Hepatocyte (in vitro differentiated cells): ENCODE results near the gene DGKG. TPM values are rescaled to one million over a fixed set of nuclear protein-coding genes. Genes with fewer than 3 reads are reported as not detected.

Experiments used
- DNase-seq: peaks from one replicate; pipeline ENCODE4 v3.0.0-alpha.2; 2016; ENCODE audit warnings: low spot score
- H2AFZ ChIP-seq: fragments of 200-600 bp; sonication (generic); 2 replicates; pipeline ENCODE4 v1.6.0; 2016; ENCODE audit warnings: antibody characterized with exemption, mild to moderate bottlenecking
- H3K27ac ChIP-seq: fragments of 200-600 bp; sonication (generic); 2 replicates; pipeline ENCODE4 v1.5.1; 2016; ENCODE audit warnings: mild to moderate bottlenecking
- H3K27me3 ChIP-seq: fragments of 200-600 bp; sonication (generic); 2 replicates; pipeline ENCODE4 v1.6.1; 2016
- H3K36me3 ChIP-seq: fragments of 200-600 bp; sonication (generic); replicated peaks from 2 replicates; pipeline ENCODE4 v1.5.1; 2016; ENCODE audit warnings: low read depth; ENCODE audit not compliant: insufficient read depth
- H3K4me1 ChIP-seq: fragments of 200-600 bp; sonication (generic); 2 replicates; pipeline ENCODE4 v1.5.1; 2016; ENCODE audit warnings: mild to moderate bottlenecking, moderate library complexity; ENCODE audit not compliant: insufficient read depth
- H3K4me2 ChIP-seq: fragments of 200-600 bp; sonication (generic); 2 replicates; pipeline ENCODE4 v1.6.0; 2016
- H3K4me3 ChIP-seq: fragments of 200-600 bp; sonication (generic); 2 replicates; pipeline ENCODE4 v1.5.1; 2016; ENCODE audit warnings: mild to moderate bottlenecking
- H3K79me2 ChIP-seq: fragments of 200-600 bp; sonication (generic); 2 replicates; pipeline ENCODE4 v1.6.0; 2017; ENCODE audit warnings: mild to moderate bottlenecking
- H3K9me2 ChIP-seq: fragments of 200-600 bp; sonication (generic); replicated peaks from 2 replicates; pipeline ENCODE4 v1.6.0; 2017; ENCODE audit warnings: mild to moderate bottlenecking; ENCODE audit not compliant: insufficient read depth
- H3K9me3 ChIP-seq: fragments of 200-600 bp; sonication (generic); 2 replicates; pipeline ENCODE4 v1.5.1; 2016; ENCODE audit warnings: low read depth, mild to moderate bottlenecking
- H4K20me1 ChIP-seq: fragments of 200-600 bp; sonication (generic); 2 replicates; pipeline ENCODE4 v1.6.0; 2016; ENCODE audit warnings: mild to moderate bottlenecking; ENCODE audit not compliant: insufficient read depth, poor library complexity, severe bottlenecking
- CTCF ChIP-seq: fragments of 200-600 bp; sonication (generic); IDR thresholded peaks from 2 replicates; pipeline ENCODE4 v1.5.1; 2016; ENCODE audit warnings: antibody characterized with exemption, mild to moderate bottlenecking; ENCODE audit not compliant: poor library complexity
- EZH2 ChIP-seq: fragments of 200-600 bp; sonication (generic); IDR thresholded peaks from 2 replicates; pipeline ENCODE4 v1.6.1; 2016; ENCODE audit warnings: antibody characterized with exemption, mild to moderate bottlenecking, borderline replicate concordance
- EZH2phosphoT487 ChIP-seq: fragments of 200-600 bp; sonication (generic); IDR thresholded peaks from one replicate; pipeline ENCODE4 v1.6.1; 2018; ENCODE audit warnings: antibody characterized with exemption, mild to moderate bottlenecking, low read depth, moderate library complexity; ENCODE audit not compliant: unreplicated experiment, severe bottlenecking
- WGBS: methylation state at CpG from one replicate; pipeline ENCODE4 v1.1.6; 2016; ENCODE audit warnings: low lambda C conversion rate; ENCODE audit errors: missing lambda C conversion rate; 5-methylcytosine and 5-hydroxymethylcytosine counted together
- polyA plus RNA-seq: library from polyadenylated mRNA; unstranded; fragments of >200 nt; fragmentation: Nextera tagmentation; extraction: Ambion mirVana; gene quantifications from 2 replicates; pipeline ENCODE4 v1.2.1, GENCODE V29; 2016
- total RNA-seq: library from RNA; depleted of rRNA; stranded (reverse); fragments of >200 nt; gene quantifications from 2 replicates; pipeline ENCODE4 v1.2.3, GENCODE V29; 2014

DGKG gene
- total and polyA plus RNA-seq, 2 experiments from 2014 or later = not detected

- peaks cover 10% of the 10 kb centered on the region for H3K4me1 ChIP-seq
- DNase-seq = no peak
- no peak overlapping the region for H3K4me2 ChIP-seq
- H3K36me3 ChIP-seq = no peaks in the 10 kb centered on the region
- no peaks in the 10 kb centered on the region for H4K20me1 ChIP-seq
- WGBS = 76% methylated on average over 3 of the region's 3 CpGs
- no peaks in the 10 kb centered on the region for H3K9me3 ChIP-seq
- H2AFZ ChIP-seq = no peak overlapping the region
- no peak overlapping the region for H3K4me3 ChIP-seq
- H3K79me2 ChIP-seq = no peaks in the 10 kb centered on the region
- H3K27me3 ChIP-seq = peaks cover 71% of the 10 kb centered on the region
- H3K9me2 ChIP-seq = no peaks in the 10 kb centered on the region
- H3K27ac ChIP-seq = no peak overlapping the region
- TF ChIP-seq EZH2 (no peak), CTCF (no peak), EZH2phosphoT487 (no peak)
Observed at GRCh38 chr3:186359078-186359477, 3.0 kb downstream of the DGKG start.

- Histone ChIP-seq H3K4me1 (peaks cover 5% of the 10 kb centered on the region), H3K9me3 (no peaks in the 10 kb centered on the region), H3K4me2 (no peak overlapping the region), H3K36me3 (no peaks in the 10 kb centered on the region), H2AFZ (no peak overlapping the region), H3K4me3 (no peak overlapping the region), H3K27ac (no peak overlapping the region), H4K20me1 (no peaks in the 10 kb centered on the region), H3K79me2 (no peaks in the 10 kb centered on the region), H3K27me3 (peaks cover 41% of the 10 kb centered on the region), H3K9me2 (no peaks in the 10 kb centered on the region)
- no peak for DNase-seq
- WGBS = 92% methylated on average over 5 of the region's 5 CpGs
- TF ChIP-seq EZH2phosphoT487 = no peak
- TF ChIP-seq CTCF = no peak
- no peak for TF ChIP-seq EZH2
Observed at GRCh38 chr3:186356152-186356551, 5.9 kb downstream of the DGKG start.

GRCh38 chr3:186354100-186354499, 7.9 kb downstream of the DGKG start:
- Histone ChIP-seq H3K4me2 (no peak overlapping the region), H2AFZ (no peak overlapping the region)
- WGBS = 28% methylated on average over 5 of the region's 5 CpGs

More at GRCh38 chr3:186354100-186354499, 7.9 kb downstream of the DGKG start:
- Histone ChIP-seq H3K9me3 (no peaks in the 10 kb centered on the region), H3K27ac (no peak overlapping the region), H3K79me2 (no peaks in the 10 kb centered on the region), H3K4me3 (no peak overlapping the region), H3K9me2 (no peaks in the 10 kb centered on the region), H3K36me3 (no peaks in the 10 kb centered on the region), H3K4me1 (no peaks in the 10 kb centered on the region), H4K20me1 (no peaks in the 10 kb centered on the region), H3K27me3 (peaks cover 21% of the 10 kb centered on the region)
- TF ChIP-seq EZH2phosphoT487 = no peak
- TF ChIP-seq EZH2 = no peak
- TF ChIP-seq CTCF = no peak
- no peak for DNase-seq
